HPDE6-E6E7 (cell line): ENCODE results near the gene SHC3.

Source experiments
- DNase-seq: peaks from one replicate; pipeline ENCODE4 v3.0.0; 2011; ENCODE audit warnings: missing footprints; ENCODE audit errors: extremely low spot score

The SHC3 gene

GRCh38 chr9:89186960-89187359 lies 8.3 kb upstream of the SHC3 start:
- no peak for DNase-seq

GRCh38 chr9:89185980-89186379 lies 7.4 kb upstream of the SHC3 start:
- no peak for DNase-seq

GRCh38 chr9:89183146-89183545 lies 4.5 kb upstream of the SHC3 start:
- no peak for DNase-seq

GRCh38 chr9:89182369-89182768 lies 3.8 kb upstream of the SHC3 start:
- DNase-seq, result no peak

- DNase-seq, result peak; percentile 90
Measured at GRCh38 chr9:89179895-89180734, 1.5 kb upstream of the SHC3 start.

- no peak for DNase-seq
Measured at GRCh38 chr9:89179540-89179894, 899 bp upstream of the SHC3 start.

GRCh38 chr9:89178830-89179539 lies 367 bp upstream of the SHC3 start:
- no peak for DNase-seq

- no peak for DNase-seq
Measured at GRCh38 chr9:89177012-89177943, 1.3 kb downstream of the SHC3 start.

GRCh38 chr9:89175828-89176261 lies 2.8 kb downstream of the SHC3 start:
- no peak for DNase-seq

- no peak for DNase-seq
Measured at GRCh38 chr9:89174291-89174690, 4.3 kb downstream of the SHC3 start.

- no peak for DNase-seq
Measured at GRCh38 chr9:89173072-89173471, 5.5 kb downstream of the SHC3 start.

- no peak for DNase-seq
Measured at GRCh38 chr9:89172398-89172797, 6.2 kb downstream of the SHC3 start.

GRCh38 chr9:89171693-89172092 lies 6.9 kb downstream of the SHC3 start:
- DNase-seq, result no peak

- DNase-seq, result no peak
Measured at GRCh38 chr9:89171231-89171630, 7.4 kb downstream of the SHC3 start.

- DNase-seq, result no peak
Measured at GRCh38 chr9:89168901-89169813, 9.5 kb downstream of the SHC3 start.

GRCh38 chr9:89167788-89168187 lies 10.8 kb downstream of the SHC3 start:
- no peak for DNase-seq

GRCh38 chr9:89166852-89167251 lies 11.8 kb downstream of the SHC3 start:
- DNase-seq, result no peak

- no peak for DNase-seq
Measured at GRCh38 chr9:89165880-89166279, 12.7 kb downstream of the SHC3 start.

GRCh38 chr9:89165341-89165740 lies 13.3 kb downstream of the SHC3 start:
- no peak for DNase-seq

- DNase-seq, result no peak
Measured at GRCh38 chr9:89161221-89161620, 17.4 kb downstream of the SHC3 start.

GRCh38 chr9:89160806-89161205 lies 17.8 kb downstream of the SHC3 start:
- no peak for DNase-seq
